Measurements from ENCODE around the gene PRKCZ.

GRCh38 chr1:2101946-2102345, 51.7 kb downstream of the PRKCZ start:
- TF ChIP-seq, protein P1, sequence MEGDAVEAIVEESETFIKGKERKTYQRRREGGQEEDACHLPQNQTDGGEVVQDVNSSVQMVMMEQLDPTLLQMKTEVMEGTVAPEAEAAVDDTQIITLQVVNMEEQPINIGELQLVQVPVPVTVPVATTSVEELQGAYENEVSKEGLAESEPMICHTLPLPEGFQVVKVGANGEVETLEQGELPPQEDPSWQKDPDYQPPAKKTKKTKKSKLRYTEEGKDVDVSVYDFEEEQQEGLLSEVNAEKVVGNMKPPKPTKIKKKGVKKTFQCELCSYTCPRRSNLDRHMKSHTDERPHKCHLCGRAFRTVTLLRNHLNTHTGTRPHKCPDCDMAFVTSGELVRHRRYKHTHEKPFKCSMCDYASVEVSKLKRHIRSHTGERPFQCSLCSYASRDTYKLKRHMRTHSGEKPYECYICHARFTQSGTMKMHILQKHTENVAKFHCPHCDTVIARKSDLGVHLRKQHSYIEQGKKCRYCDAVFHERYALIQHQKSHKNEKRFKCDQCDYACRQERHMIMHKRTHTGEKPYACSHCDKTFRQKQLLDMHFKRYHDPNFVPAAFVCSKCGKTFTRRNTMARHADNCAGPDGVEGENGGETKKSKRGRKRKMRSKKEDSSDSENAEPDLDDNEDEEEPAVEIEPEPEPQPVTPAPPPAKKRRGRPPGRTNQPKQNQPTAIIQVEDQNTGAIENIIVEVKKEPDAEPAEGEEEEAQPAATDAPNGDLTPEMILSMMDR (conservative IDR thresholded peaks at IDR 0.05; ENCODE audit: low read depth, low read length): no peak
- no peak for TF ChIP-seq EZH2 (IDR thresholded peaks at IDR 0.05; ENCODE audit: borderline replicate concordance, low read depth, low read length, poor library complexity, severe bottlenecking)
